Mononuclear cell (primary cell): Measurements from ENCODE around the gene BCAR3. TPM values are rescaled to one million over a fixed set of nuclear protein-coding genes. Genes with fewer than 3 reads are reported as not detected.
"Not testable (repeated sequence)": the region's sequence is repeated elsewhere in the genome, so short reads cannot be mapped to it uniquely, and the experiment has no call there.

ENCODE experiments used
- H3K27me3 ChIP-seq: 2 replicates; pipeline ENCODE4 v1.6.0; 2011; ENCODE audit warnings: low read length, control low read depth; ENCODE audit not compliant: insufficient read depth
- H3K4me1 ChIP-seq: 2 replicates; pipeline ENCODE4 v1.5.1; 2011; ENCODE audit warnings: mild to moderate bottlenecking, low read length, control low read depth; ENCODE audit not compliant: insufficient read depth
- H3K4me3 ChIP-seq: 2 replicates; pipeline ENCODE4 v1.5.1; 2011; ENCODE audit warnings: mild to moderate bottlenecking, low read length, moderate library complexity
- H3K9me3 ChIP-seq: 2 replicates; pipeline ENCODE4 v1.5.1; 2011; ENCODE audit warnings: low read depth, mild to moderate bottlenecking, control low read depth, low read length
- total RNA-seq: library from RNA; depleted of rRNA; stranded (reverse); fragments of >200 nt; gene quantifications from one replicate; pipeline ENCODE4 v1.2.3, GENCODE V29; 2012

Gene BCAR3
- total RNA-seq, 1 donor = 1.4 TPM

DNA sequence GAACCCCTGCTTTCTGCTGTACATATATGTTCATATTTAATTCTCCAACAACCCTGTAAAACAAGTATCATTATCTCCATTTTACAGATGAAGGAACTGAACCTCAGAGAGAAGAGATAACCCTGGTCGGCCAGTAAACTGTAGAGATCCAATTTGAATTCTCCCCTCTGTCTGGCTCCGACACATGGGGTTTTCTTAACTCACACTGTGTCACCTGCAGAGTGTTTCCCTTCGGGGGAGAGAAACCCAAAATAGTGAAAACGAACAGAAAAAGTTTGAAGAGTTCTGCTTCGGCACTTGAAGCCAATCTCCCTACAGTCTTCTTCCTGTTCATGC is 17.4 kb upstream of the BCAR3 start:
- no peaks in the 10 kb centered on the region for H3K27me3 ChIP-seq
- no peaks in the 10 kb centered on the region for H3K9me3 ChIP-seq
- no peak overlapping the region for H3K4me3 ChIP-seq
- H3K4me1 ChIP-seq = peaks cover 31% of the 10 kb centered on the region

DNA sequence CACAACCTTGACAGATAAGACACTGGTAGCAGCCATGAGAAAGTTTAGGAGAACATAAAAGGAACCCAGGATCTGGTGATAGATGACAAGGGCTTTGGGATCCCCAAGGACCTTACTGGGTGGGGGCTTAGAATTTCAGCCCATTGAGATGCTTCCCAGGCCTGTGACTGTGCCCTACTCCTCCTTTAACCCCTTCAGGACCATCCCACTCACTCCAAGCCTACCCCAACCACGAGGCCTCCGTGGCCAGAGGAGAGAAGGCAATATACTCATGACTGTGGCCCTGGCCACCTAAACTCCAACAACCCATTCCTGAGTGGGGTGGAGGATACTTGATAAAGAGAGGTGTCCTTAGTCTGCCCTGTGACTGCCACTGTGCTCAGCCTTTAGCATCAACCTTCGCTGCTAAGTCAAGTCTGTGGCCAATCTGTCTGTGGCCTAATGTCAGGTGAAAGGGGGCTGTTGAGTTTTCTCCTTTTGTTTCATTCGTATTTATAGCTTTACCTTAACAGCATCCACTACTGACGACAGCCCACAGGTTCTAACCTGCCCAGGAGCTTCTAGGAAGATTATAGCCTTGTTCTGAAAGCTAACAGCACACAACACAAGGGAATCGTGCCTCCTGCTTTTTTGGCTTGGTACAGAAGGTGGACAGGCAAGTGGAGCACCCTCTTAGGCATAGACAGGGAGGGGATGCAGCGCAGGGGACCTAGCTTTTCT is 16.9 kb upstream of the BCAR3 start:
- Histone ChIP-seq H3K9me3 (no peaks in the 10 kb centered on the region), H3K4me1 (peaks cover 30% of the 10 kb centered on the region), H3K4me3 (no peak overlapping the region), H3K27me3 (no peaks in the 10 kb centered on the region)

DNA sequence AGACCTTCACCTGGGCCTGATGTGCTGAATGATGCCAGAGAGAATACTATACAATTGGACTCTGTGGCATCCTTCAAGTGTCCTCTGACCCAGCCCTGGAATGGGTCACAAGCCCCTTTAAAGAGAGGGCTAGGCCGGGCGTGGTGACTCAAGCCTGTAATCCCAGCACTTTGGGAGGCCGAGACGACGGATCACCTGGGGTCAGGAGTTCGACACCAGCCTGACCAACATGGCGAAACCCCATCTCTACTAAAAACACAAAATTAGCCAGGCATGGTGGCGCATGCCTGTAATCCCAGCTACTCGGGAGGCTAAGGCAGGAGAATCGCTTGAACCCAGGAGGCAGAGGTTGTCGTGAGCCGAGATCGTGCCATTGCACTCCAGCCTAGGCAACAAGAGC is 15.9 kb upstream of the BCAR3 start:
- H3K27me3 ChIP-seq = not testable (repeated sequence)
- H3K4me1 ChIP-seq = peaks cover 30% of the 10 kb centered on the region

DNA sequence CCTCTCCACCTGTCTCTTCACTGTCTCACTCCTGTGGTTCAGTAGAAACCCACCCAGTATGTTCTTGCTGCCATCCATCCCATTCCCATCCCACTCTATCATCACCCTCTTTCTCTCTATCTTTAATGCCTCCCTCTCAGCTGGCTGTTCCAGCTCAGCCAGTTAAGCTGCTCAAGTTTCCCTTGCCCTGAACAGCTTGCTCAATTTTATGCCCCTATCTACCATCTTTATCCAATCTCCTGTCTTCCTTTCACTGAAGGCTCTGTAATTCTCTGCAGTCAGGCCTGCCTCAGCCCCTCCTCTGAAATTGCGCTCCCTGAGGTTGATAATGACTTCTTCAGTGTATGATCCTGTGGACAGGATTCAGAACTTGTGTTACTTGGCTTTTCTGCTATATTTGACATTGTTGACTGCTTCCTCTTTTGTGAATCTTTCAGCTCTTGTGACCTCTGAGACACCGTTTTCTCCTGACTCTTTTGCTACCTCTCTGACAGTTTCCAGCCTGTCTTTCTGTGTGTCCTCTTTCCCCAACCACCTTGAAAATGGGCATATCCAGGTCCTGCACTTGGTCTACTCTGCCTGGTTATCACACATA is 13.9 kb upstream of the BCAR3 start:
- no peaks in the 10 kb centered on the region for H3K27me3 ChIP-seq
- peaks cover 36% of the 10 kb centered on the region for H3K4me1 ChIP-seq
- no peaks in the 10 kb centered on the region for H3K9me3 ChIP-seq
- no peak overlapping the region for H3K4me3 ChIP-seq

More for the DNA sequence above, 15.9 kb upstream of the BCAR3 start:
- not testable (repeated sequence) for H3K4me3 ChIP-seq, H3K9me3 ChIP-seq

DNA sequence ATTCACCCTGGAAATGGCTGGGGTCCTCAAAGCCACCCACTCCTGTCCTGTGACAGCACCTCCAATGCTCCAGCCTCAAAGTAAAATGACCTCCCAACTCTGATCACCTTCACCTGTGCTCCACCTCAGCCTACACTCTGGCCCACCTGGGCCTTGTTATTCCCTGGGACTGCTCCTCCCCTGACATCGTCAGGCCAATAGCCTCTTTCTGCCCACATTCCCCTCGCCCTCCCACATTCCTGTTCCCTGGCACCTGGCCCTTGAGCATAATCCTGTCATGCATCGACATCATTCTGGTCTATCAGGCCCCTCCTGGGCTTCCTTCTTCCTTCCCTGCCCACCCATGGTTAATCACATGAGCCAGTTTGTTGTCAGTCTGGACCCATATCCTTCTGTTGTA is 13.2 kb upstream of the BCAR3 start:
- H3K27me3 ChIP-seq = no peaks in the 10 kb centered on the region
- no peak overlapping the region for H3K4me3 ChIP-seq
- peaks cover 36% of the 10 kb centered on the region for H3K4me1 ChIP-seq
- no peaks in the 10 kb centered on the region for H3K9me3 ChIP-seq

DNA sequence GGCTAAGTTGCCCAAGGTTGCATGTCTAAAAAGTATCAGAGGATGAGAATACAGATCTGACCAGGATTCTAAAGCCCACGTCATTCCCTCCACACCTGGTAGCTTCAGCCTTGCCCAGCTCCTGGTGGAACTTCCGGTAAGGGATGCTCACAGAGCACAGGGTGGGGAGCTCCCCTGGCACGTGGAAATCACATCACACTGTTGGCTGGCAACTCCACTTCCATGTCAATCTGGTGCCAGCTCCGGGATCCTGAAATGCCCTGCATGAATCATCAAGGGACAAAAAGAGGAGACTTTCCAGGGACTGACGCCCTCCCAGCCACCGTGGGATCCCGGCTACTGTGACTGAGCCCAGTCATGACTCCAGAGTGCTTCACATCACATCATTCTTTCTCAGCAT is 12.4 kb upstream of the BCAR3 start:
- no peaks in the 10 kb centered on the region for H3K27me3 ChIP-seq
- no peaks in the 10 kb centered on the region for H3K9me3 ChIP-seq
- no peak overlapping the region for H3K4me3 ChIP-seq
- H3K4me1 ChIP-seq = peaks cover 36% of the 10 kb centered on the region

DNA sequence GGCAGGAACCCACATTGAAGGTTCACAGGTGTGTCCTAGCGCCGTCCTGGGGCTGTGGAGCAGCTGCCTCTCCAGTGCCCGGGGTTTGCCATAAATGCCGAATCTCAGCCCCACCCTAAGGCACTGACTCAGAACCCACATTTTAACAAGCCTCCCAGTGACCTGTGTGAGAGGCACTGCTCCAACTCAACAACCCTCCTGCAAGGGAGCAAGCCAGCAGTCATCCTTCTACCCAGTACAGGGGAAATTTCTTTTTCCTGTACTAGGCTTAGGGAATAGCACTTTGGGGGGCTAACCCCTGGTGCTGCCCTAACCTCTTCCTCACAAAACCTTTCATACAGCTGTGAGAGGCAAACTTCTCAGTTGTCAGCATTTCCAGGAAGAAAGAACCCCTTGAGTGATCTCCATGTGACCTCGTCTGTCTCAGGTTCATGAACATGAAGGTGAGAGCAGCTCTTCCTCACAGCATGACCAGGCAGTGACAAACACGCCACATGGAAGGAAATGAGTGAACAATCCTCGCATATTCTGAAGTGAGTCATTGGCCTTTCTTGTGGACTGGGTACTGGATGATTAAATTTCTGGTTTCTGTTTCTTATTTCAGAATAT is 11.4 kb upstream of the BCAR3 start:
- Histone ChIP-seq H3K9me3 (no peaks in the 10 kb centered on the region), H3K27me3 (no peaks in the 10 kb centered on the region), H3K4me1 (peaks cover 36% of the 10 kb centered on the region)

DNA sequence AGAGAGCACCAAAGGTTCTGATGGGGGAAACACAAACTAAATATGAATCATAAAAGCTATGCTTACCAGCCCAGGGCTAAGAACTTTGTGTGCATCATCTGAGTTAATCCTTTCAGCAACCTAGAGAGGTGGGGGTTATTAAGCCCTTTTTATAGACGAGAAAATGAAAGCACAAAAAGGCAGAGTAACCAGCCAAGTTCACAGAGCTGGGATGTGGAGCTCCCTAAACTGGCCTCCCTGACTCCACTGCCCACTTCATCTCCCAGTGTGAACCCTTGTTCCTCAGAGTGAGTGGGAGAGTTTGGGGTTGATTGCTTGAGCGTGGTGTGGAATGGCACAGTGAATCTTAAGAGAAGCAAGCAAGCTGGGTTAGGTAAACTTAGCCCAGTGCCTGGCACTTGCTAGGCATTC is 10.8 kb upstream of the BCAR3 start:
- Histone ChIP-seq H3K27me3 (no peaks in the 10 kb centered on the region), H3K4me3 (no peak overlapping the region), H3K4me1 (peaks cover 36% of the 10 kb centered on the region), H3K9me3 (no peaks in the 10 kb centered on the region)

More for the DNA sequence above, 11.4 kb upstream of the BCAR3 start:
- no peak overlapping the region for H3K4me3 ChIP-seq

DNA sequence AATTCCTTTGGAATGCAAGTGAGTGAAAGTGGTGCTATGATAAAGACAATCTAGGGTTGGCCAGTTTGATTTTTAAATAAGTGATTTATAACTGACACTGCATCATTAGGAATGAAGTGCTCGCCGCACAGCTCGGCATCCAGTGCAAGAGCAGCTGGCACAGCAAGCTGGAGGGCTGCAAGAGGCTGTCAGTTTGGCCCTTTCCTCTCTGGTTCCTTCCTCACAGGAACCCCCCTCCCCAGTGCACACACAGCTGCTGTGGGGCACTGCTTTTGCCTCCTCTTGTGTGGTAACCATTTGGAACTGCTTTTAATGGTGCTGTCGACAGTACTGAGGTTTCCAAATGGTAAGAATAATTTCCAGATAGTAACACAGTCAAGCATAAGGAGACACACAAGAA is 10.4 kb upstream of the BCAR3 start:
- Histone ChIP-seq H3K27me3 (no peaks in the 10 kb centered on the region), H3K4me1 (peaks cover 36% of the 10 kb centered on the region), H3K9me3 (no peaks in the 10 kb centered on the region), H3K4me3 (no peak overlapping the region)

DNA sequence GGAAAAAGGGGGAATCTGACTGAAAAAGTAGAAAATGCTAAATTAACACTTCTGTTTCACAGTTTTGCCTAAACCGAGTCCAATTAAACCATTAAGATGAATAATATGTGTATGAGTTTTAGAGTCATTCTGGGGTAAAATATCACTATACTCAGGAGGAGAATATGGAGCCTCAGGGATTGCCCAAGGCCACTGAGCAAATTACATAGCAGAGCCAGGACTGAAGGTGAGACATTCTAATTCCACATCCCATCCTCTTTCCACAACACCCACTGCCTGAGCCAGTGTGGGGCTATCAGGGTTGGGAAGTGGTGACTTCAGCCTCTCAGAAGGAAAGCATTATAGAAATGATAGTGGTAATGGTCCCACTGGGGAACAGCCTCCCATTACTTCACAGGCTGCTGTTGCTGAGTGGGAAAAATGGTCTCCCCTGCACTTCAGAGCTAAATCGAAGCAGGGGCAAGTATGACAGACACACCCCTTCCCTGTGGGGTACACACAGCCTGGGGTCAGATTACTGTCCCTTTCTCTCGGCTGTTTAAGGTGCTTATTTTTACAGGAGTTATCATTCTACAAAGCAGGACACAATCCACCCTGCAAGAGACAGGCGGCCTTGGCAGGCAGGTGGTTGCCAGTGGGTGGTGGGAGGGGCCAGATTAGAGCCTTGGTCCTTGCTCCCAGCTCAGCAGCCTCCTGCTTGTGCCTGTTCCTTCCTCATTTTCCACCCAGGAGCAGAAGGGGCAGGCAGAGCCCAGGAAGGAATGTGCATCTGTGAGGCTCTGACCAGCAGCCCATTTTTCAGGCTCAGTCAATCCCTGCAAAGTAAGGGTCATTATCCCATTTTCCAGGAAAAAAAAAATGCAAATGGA is 9.5 kb upstream of the BCAR3 start:
- peaks cover 38% of the 10 kb centered on the region for H3K4me1 ChIP-seq
- H3K9me3 ChIP-seq = no peaks in the 10 kb centered on the region
- H3K27me3 ChIP-seq = no peaks in the 10 kb centered on the region

DNA sequence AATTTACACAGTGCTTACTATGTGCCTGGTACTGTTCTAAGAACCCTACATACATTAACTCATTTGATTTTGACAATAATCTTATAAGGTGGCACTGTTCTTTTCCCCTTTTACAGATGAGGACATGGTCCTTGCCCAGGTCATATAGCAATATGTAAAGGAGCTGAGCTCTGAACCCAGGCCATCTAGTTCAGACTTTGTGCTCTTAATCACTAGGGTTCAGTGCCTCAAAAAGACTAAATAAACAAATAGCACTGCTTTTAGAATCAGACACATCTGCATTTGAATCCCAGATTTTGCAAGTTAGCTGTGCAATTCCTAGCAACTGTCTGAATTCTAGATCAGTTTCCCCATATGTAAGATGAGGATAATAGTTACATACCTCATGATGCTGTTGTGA is 8.7 kb upstream of the BCAR3 start:
- H3K9me3 ChIP-seq = no peaks in the 10 kb centered on the region
- no peak overlapping the region for H3K4me3 ChIP-seq
- H3K4me1 ChIP-seq = peaks cover 32% of the 10 kb centered on the region
- no peaks in the 10 kb centered on the region for H3K27me3 ChIP-seq

More for the DNA sequence above, 9.5 kb upstream of the BCAR3 start:
- H3K4me3 ChIP-seq = no peak overlapping the region

DNA sequence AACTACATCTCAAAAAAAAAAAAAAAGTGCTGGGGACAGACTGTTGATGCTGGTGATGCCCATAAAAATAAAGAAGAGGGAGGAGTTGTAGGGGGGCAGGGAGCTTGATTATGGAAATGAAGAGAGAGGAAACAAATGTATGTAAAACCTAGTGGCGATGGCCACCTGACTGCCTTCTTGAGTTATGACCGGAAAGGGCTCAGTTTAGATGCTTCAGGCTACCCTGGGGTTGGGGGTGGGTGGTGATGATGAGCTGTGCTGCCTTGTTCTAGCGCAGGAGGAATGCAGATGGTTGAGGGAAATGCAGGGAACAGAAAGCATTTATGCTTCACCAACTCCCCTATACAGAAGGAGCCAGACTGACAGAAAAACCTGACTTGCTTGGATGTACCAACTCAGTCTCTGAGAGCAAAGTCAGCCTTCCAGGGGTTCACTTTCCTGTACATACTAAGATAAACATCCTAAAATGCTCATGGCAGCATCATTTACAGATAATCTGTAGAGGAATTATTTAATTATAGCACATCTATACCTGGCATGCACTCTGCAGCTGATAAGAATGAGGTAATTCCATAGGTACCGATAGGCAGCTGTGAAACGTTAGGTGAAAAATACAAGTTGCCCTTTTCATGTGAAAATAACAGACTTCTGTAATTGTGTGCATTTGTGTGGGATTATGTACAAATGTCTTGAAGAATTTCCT is 8.0 kb upstream of the BCAR3 start:
- H3K9me3 ChIP-seq = no peaks in the 10 kb centered on the region
- no peak overlapping the region for H3K4me3 ChIP-seq

DNA sequence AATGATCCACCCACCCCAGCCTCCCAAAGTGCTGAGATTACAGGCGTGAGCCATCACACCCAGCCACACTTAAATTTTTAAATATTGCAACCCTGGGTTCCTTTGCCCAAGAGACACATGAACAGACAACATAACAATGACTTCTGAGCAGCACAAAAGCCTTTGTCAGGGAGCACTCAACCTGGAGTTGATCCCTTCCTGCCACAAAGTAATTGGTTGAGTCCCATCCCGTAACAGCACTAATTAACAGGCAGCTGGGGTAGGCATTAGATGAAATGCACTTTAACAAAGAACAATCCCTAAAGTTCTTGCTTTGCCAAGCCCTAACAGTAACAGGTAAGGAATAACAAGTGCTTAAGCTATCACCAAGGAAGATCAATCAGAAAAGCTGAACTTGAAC is 5.9 kb upstream of the BCAR3 start:
- peaks cover 4% of the 10 kb centered on the region for H3K27me3 ChIP-seq
- H3K9me3 ChIP-seq = no peaks in the 10 kb centered on the region
- H3K4me3 ChIP-seq = no peak overlapping the region
- H3K4me1 ChIP-seq = peaks cover 13% of the 10 kb centered on the region

More for the DNA sequence above, 8.0 kb upstream of the BCAR3 start:
- Histone ChIP-seq H3K27me3 (no peaks in the 10 kb centered on the region), H3K4me1 (peaks cover 27% of the 10 kb centered on the region)

DNA sequence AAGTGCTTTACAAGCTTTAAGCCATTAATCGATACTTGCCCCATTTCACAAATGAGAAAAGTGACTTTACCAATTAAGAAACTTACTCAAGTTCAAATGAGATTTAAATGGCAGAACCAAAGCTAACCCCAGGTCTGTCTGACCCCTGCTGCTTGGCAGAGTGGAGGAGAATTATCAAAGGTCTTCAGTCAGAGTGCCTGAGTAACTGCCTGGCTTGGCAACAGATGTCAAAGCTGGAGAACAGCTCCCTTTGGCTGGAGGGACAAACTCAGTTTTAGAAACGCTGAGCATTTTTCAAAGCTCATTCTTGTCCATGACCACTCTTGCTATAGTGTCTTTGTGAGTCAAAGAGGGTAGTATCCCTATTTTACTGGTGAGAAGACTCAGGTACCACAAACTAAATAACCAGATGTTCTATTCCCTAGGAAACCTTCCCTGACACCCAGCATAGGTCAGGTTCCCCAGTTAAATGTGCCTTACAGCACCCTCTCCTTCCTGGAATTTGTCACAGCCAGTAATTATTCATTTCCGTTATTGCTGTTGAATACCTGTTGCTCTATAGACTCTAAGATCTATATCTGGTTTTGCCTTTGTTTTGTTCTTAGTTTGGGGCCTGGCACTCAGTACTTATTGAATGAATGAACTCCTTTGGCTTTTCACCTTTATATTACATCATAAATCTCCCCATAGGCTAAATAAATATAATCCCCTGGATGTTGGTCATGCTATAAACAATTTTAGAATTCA is 5.0 kb upstream of the BCAR3 start:
- Histone ChIP-seq H3K4me1 (peaks cover 13% of the 10 kb centered on the region), H3K27me3 (peaks cover 12% of the 10 kb centered on the region), H3K4me3 (no peak overlapping the region), H3K9me3 (no peaks in the 10 kb centered on the region)
